Right cardiac atrium (tissue), 5 donors: ENCODE measurements around the gene KCNH4. TPM values are rescaled to one million over a fixed set of nuclear protein-coding genes. Genes with fewer than 3 reads are reported as not detected.
"Not testable (repeated sequence)": the region's sequence is repeated elsewhere in the genome, so short reads cannot be mapped to it uniquely, and the experiment has no call there.

Experiments
- ATAC-seq, 2 donors: fragments of 200-7000 bp; cut with Tn5 transposase; one replicate each; pipeline versions ENCODE4 v1.8.0 to v1.9.1; 2020; ENCODE audit warnings: moderate library complexity in 2 of 2, mild to moderate bottlenecking in 1 of 2
- DNase-seq, 3 donors: peaks; one replicate each; pipeline ENCODE4 v3.0.0-alpha.2; 2020
- H3K27ac ChIP-seq: one replicate; pipeline ENCODE4 v1.5.1; 2013; ENCODE audit warnings: mild to moderate bottlenecking, low read length, control low read depth, moderate library complexity
- H3K27me3 ChIP-seq: one replicate; pipeline ENCODE4 v1.6.1; 2013; ENCODE audit not compliant: control insufficient read depth, insufficient read depth
- H3K4me1 ChIP-seq: one replicate; pipeline ENCODE4 v1.6.1; 2013; ENCODE audit warnings: low read length; ENCODE audit not compliant: control insufficient read depth, insufficient read depth
- H3K4me3 ChIP-seq: one replicate; pipeline ENCODE4 v1.5.1; 2013; ENCODE audit warnings: low read length, control low read depth
- H3K9me3 ChIP-seq: one replicate; pipeline ENCODE4 v1.6.1; 2013; ENCODE audit warnings: low read length; ENCODE audit not compliant: control insufficient read depth
- WGBS: extraction: QIAGEN DNeasy Blood & Tissue Kit; methylation state at CpG from one replicate; pipeline ENCODE4 v1.1.7; 2013; 5-methylcytosine and 5-hydroxymethylcytosine counted together
- intact Hi-C, 4 donors: fragments of 100-400 bp; cut with DNase I; formaldehyde crosslinking; loops; one replicate each; pipeline versions ENCODE4 v1.11.0 to v1.14.0; 2022 to 2023
- polyA plus RNA-seq: library from polyadenylated mRNA; stranded (reverse); fragments of 200-250 nt; gene quantifications from one replicate; pipeline ENCODE4 v1.2.3, GENCODE V29; 2013
- total RNA-seq, 4 donors: library from RNA; stranded (reverse); fragmentation: NEBNext Ultra II Directional; extraction: Animal tissue kit (Norgen Biotek cat#: 25700); gene quantifications; one replicate each; pipeline ENCODE4 v1.2.1, GENCODE V29; 2021
- donor health status: healthy with polysubstance abuse.
- donor health status: DM: no; HTN: yes; CAD: no.
- donor health status: DM: no; HTN: no; CAD: no.
- donor health status: DM: no; HTN: yes; CAD: no; lungs with severe emphysema.
- donor health status: DM: yes; HTN: yes; CAD: no.

The KCNH4 gene
- total and polyA plus RNA-seq, 5 donors = 0.06 to 0.28 (median 0.14) TPM; not detected in 1

DNA sequence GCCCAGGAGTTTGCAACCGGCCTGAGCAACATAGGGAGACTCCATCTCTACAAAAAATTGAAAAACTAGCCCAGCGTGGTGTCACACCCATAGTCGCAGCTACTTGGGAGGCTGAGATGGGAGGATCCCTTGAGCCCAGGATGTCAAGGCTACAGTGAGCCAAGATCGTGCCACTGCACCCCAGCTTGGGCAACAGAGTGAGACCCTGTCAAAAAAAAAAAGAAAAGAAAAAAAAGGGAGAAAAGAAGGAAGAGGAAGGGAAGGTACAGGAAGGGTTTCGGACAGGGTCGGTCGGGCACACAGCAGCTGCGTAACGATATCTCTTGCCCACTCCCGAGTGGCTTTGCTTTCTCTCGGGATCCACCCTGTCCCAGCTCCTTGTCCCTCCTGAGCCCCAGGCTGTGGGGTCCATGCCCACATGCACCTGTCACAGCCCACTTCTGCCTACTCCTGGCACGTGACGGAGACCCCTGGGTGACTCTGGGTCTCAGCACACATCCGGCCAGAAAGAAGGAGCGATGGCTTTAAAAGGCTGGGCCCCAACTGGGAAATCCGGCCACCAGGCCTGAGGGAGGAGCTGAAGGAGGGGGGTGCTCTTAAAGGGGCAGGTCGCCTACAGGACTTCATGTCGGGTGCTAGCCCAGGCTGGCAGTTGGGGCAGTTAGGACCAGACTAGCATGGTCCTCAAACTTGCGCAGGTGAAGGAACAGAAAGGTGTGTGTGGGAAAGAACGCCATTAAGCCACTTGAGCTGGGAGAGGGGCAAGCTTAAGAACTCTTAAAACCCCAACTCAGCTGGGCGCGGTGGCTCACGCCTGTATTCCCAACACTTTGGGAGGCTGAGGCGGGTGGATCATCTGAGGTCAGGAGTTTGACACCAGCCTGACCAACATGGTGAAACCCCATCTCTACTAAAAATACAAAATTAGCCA, 13.3 kb upstream of the KCNH4 start, which contains the start of gene GHDC:
GHDC (minus strand) TSS at position 526 of the 931 bp plus-strand sequence. CDS start 913 bp downstream, outside the sequence.
- no peaks in the 10 kb centered on the region for H3K27me3 ChIP-seq
- intact Hi-C loops = no loop called here
- peak within 1 kb of the TSS; percentile 97 for H3K27ac ChIP-seq
- H3K4me1 ChIP-seq = no peaks in the 10 kb centered on the region
- DNase-seq (peak; percentile 85 to 93 (median 91)), ATAC-seq (peak; percentile 96)
- WGBS = 24% methylated on average over 24 of the region's 24 CpGs
- peak within 1 kb of the TSS; percentile 88 for H3K4me3 ChIP-seq
- H3K9me3 ChIP-seq = no peaks in the 10 kb centered on the region

DNA sequence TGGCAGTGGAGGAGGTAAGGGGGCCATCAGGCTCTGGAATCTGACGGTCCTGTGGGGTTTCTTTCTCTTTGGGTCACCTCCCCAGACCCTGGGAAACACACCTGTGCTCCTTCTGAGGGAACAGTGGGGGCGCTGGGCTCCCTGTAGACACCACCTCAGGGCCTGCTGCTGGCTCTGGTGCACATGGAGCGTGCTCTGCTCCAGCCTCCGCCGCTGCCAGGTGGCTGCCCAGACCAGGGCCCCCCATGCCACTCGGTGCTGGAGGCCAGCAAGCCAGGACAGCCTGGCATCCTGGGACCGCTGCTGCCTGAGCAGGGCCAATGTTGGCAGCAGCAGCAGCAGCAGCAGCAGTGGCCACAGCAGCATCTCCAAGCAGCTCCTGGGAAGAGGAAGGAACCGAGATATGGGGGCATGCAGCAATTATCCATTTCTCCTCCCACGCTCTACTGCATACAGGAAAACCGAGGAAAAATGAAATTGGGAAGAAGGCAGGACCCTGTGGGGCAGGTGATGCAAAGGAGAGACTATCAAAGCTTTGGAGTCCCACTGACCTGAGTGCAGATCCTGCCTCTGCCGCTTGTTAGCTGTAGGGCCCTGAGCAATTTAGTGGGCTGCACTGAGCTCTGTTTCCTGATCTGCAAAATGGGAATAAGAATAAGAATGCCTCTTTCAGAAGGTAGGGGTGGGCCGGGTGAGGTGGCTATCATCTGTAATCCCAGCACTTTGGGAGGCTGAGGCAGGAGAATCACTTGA, 12.4 kb upstream of the KCNH4 start:
- ATAC-seq = peak in 1 of 2 donors; percentile 16
- Histone ChIP-seq H3K27ac (no peak overlapping the region), H3K4me1 (no peaks in the 10 kb centered on the region), H3K4me3 (peak overlapping the region; percentile 88), H3K9me3 (no peaks in the 10 kb centered on the region), H3K27me3 (no peaks in the 10 kb centered on the region)
- DNase-seq = peak in 1 of 3 donors; percentile 37
- intact Hi-C loops = no loop called here
- 72% methylated on average over 12 of the region's 12 CpGs for WGBS

DNA sequence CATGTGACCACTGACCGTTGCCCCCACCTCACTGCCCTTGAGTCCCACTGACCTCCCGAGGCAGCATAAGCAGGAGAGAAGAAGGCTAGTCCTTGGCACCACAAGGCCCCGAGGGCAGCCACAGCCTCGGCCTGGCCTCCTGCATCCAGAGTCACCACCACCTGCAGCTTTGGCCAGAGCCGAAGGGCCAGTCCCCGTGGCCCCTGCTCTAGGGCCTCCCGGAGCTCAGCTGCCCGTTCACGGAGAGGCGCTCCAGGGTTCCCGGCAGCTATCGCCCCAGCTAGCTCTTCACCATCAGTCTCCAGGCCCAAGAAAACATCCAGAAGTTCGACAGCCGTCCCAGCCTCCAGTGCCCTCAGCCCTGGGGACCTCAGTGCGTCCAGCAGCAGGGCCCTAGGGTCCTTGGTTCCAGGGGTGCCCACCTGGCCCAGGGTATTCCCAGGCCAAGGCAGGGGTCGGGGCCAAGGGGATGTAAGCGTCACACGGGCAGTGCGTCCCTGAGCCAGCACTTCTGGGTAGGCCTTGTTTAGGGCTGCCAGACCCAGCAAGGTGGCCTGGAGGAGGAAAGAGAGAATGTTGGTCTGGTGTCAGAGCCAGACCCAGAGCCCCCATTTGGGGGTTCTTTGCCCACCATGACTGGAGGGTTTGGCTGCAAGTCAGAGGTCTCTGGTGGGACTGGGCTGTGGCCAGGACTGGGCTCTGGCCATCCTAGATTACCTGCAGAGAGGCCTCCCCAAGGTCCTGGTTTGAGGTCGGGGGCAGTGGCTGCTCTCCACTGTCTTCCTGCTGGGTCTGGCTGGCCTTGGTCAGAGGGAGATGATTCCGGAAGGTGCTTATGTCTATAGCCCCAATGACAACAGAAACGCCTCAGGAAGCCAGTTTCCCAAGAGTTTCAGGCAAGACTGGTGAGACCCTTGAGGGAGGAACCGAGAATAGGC, 11.5 kb upstream of the KCNH4 start:
- peak in 1 of 3 donors; percentile 40 for DNase-seq
- no peak overlapping the region for H3K27ac ChIP-seq
- no peaks in the 10 kb centered on the region for H3K27me3 ChIP-seq
- no peak overlapping the region for H3K4me3 ChIP-seq
- ATAC-seq = no peak
- intact Hi-C loops = no loop called here
- 91% methylated on average over 23 of the region's 23 CpGs for WGBS
- no peaks in the 10 kb centered on the region for H3K4me1 ChIP-seq
- no peaks in the 10 kb centered on the region for H3K9me3 ChIP-seq

DNA sequence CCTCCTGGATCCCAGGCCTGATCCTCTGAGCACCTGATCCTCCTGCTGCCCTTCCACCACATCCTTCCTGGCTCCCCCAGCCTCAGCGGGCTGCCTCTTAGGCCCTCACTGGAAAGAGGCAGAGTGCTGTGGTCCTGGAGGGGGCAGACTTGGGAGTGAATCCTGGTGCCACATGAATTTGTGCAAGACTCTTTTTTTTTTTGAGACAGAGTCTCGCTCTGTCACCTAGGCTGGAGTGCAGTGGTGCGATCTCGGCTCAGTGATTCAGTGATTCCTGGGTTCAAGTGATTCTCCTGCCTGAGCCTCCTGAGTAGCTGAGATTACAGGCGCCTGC, 10.3 kb upstream of the KCNH4 start:
- DNase-seq (no peak), ATAC-seq (no peak)
- intact Hi-C loops = no loop called here
- H3K27me3 ChIP-seq = no peaks in the 10 kb centered on the region
- no peak overlapping the region for H3K4me3 ChIP-seq
- WGBS = 95% methylated on average over 5 of the region's 5 CpGs
- H3K27ac ChIP-seq = no peak overlapping the region
- no peaks in the 10 kb centered on the region for H3K4me1 ChIP-seq
- no peaks in the 10 kb centered on the region for H3K9me3 ChIP-seq

DNA sequence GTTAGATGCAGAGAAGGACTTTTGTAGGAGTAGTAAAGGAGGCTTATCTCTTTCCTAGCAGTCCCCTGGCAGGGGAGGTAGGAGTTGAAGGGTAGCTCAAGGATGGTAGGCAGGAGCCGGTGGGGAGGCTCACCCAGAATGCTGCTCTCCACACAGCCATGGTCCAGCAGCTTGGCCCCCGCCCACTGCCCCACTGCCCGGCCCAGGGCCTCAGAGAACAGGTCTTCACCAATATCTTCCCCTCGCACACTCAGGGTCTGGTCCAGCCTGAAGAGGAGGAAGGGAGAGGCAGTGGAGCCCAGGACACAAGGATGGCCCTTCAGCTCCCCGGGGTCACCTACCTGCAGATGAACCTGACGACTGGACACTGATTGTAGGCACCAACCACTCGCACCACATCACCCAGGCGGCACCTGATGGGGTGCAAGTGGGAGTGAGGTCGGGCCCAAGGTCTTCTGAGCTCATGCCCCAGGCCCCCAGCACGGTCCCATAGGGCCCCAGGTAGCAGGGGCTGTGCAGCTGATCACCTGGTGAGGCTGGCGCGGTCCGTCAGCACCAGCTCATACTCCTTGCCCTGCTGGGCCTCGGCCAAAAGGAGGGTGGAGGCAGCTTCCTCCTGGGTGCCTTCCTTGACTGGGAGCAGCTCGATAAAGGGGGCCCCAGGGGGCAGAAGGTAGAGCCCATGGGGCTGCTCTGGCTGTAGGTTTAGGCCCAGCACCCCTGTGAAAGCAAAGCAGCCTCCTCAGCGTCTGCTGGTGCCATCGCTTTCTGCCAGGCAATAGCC, 9.7 kb upstream of the KCNH4 start:
- no peaks in the 10 kb centered on the region for H3K4me1 ChIP-seq
- H3K9me3 ChIP-seq = no peaks in the 10 kb centered on the region
- no peak overlapping the region for H3K4me3 ChIP-seq
- ATAC-seq = no peak
- WGBS = 92% methylated on average over 17 of the region's 17 CpGs
- H3K27me3 ChIP-seq = no peaks in the 10 kb centered on the region
- DNase-seq = peak in 1 of 3 donors; percentile 40
- intact Hi-C loops = no loop called here
- H3K27ac ChIP-seq = no peak overlapping the region

DNA sequence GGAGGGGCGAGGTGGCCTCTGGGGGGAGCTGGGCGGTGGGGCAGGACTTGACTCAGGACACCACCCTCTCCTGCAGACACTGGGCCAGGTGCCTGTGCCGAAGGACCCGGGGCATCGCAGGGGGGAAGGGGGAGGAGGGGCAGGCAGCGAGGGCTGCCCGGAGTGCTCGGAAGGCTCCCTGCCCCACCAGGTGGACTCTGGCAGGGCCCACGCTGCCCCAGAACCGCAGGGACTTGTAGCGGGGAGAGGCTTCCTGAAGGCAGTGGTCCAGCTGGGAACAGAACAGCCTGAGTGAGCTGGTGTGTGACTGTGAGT, 8.7 kb upstream of the KCNH4 start:
- no peak for ATAC-seq
- WGBS = 78% methylated on average over 11 of the region's 11 CpGs
- Histone ChIP-seq H3K27ac (no peak overlapping the region), H3K4me3 (no peak overlapping the region), H3K27me3 (no peaks in the 10 kb centered on the region), H3K4me1 (no peaks in the 10 kb centered on the region), H3K9me3 (no peaks in the 10 kb centered on the region)
- no peak for DNase-seq
- intact Hi-C loops = no loop called here

DNA sequence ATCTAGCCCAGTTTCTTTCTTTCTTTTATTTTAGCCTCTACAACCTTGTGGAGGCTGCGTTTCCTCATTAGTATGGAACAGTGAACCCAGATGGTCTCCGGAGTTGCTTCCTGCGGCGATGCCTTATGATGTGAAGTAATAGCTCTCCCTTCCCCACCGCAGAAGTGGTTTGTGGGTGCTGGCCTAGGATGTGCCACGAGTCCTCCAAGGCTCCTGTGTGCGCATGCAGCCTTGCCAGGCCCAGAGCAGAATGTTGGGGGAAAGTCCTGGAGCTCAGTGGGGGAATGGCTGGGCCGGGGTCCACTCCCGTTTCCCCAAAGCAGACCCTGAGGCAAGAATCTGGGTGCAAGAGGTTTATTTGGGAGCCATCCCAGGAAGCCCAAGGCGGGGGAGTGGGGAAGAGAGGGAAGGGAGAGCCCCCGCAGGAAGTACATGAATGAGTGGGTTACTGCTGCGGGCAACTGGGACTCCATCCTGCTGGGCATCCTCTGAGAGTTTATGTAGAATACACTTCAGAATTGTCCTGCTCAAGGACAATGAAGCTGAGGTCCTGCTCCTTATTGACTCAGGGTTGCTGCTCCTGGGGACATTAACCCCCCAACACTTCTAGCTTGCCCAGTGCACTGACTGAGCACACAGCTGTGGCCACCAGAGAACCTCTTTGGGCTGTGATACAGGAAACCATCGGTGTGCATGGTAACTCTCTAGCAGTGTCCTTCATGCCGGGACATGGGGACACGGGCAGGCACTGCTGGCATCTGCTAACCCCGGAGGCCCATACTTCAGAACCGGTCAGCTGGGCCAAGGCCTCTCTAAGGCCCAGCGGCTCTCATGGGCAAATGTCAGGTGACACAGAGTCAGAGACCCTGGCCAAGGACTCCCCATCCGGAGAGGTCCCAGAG, 8.1 kb upstream of the KCNH4 start:
- Histone ChIP-seq H3K4me3 (no peak overlapping the region), H3K27ac (no peak overlapping the region), H3K27me3 (no peaks in the 10 kb centered on the region), H3K4me1 (no peaks in the 10 kb centered on the region), H3K9me3 (no peaks in the 10 kb centered on the region)
- ATAC-seq (no peak), DNase-seq (peak in 1 of 3 donors; percentile 43)
- intact Hi-C loops = no loop called here
- 81% methylated on average over 19 of the region's 19 CpGs for WGBS

DNA sequence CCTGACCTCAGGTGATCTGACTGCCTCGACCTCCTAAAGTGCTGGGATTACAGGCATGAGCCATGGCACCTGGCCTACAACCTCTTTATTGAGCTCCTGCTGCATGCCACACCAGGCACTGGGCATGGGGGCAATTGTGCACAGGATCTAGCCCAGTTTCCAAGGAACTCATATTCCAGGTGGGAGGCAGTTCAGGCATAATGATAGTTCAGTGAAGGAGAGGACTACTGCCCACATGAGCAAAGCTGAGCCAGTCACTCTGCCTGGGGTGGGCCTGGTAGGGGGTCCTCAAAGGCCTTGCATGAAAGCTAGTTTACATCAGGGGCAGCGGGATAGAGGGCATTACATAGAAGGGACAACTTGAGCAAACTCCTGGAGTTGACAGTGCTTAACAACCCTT, 6.9 kb upstream of the KCNH4 start:
- Histone ChIP-seq H3K27me3 (no peaks in the 10 kb centered on the region), H3K27ac (no peak overlapping the region), H3K9me3 (no peaks in the 10 kb centered on the region), H3K4me1 (no peaks in the 10 kb centered on the region), H3K4me3 (no peak overlapping the region)
- WGBS = 71% methylated on average over 2 of the region's 2 CpGs
- intact Hi-C loops = loop anchor here in 1 of 4 donors (2.0 kb wide), 1 partner anchor 21 kb away; no protein-coding TSS in a partner anchor
- DNase-seq (peak in 1 of 3 donors; percentile 0), ATAC-seq (no peak)

DNA sequence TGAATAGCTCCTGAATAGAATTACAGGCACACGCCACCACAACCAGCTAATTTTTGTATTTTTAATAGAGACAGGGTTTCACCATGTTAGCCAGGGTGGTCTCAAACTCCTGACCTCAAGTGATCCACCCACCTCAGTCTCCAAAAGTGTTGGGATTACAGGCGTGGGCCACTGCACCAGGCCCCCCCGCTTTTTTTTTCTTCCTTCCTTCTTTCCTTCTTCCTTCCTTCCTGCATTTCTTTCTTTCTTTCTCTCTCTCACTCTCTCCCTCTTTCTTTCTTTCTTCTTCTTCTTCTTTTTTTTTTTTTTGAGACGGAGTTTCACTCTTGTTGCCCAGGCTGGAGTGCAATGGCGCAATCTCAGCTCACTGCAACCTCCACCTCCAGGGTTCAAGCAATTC, 5.2 kb upstream of the KCNH4 start:
- ATAC-seq, H3K27me3 ChIP-seq, H3K27ac ChIP-seq, H3K9me3 ChIP-seq, H3K4me3 ChIP-seq, DNase-seq, H3K4me1 ChIP-seq: not testable (repeated sequence)
- 84% methylated on average over 5 of the region's 5 CpGs for WGBS
- intact Hi-C loops = loop anchor here in 1 of 4 donors (2.0 kb wide), 1 partner anchor 23 kb away; no protein-coding TSS in a partner anchor
